HG03521 (cell line): ENCODE data around the gene AHCYL1.
A peak's percentile ranks its signal among the peaks of the same experiment; 100 is the strongest.

Source experiments
- ATAC-seq: cut with Tn5 transposase; IDR thresholded peaks from one replicate; pipeline ENCODE4 v1.9.1; 2021; ENCODE audit warnings: mild to moderate bottlenecking, moderate library complexity; ENCODE audit not compliant: unreplicated experiment

The AHCYL1 gene

DNA sequence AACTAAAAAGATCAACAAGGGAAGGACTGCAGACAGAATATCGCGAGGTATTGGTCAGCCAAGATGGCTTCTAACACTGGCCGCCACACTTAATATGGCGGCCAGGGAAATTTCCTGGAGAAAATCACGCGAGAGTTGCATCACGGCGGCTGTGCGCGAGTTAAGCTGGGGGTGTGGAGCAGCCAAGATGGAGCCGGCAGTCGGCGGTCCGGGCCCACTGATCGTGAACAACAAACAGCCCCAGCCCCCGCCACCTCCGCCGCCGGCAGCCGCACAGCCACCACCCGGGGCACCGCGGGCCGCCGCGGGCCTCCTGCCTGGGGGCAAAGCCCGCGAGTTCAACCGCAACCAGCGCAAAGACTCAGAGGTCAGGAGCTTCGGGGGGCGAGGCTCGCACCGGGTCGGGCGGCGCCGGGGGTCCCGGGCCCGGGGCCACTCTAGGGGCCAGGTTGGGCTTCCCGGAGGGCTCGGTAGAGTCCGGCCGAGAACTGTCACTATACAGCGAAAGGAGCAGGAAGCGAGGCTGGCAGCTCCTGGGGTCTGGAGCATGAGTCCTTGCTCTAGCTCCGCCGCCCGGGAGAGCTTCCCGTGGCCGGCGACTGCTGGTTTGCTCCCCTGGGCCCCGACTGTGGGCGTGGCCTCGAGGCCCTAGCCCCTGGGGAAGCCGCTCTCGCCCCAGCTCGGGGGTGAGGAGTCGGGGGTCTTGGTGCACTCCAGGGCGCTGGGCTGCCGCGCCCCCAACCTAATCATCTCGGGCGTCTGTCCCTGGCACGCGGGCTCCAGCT lies 50.1 kb downstream of the AHCYL1 start, which contains the start of gene STRIP1:
Gene STRIP1 (plus strand): TSS at position 174 of the 785 bp plus-strand sequence. CDS start 14 bp downstream, at position 188.
- peak; percentile 82 for ATAC-seq

DNA sequence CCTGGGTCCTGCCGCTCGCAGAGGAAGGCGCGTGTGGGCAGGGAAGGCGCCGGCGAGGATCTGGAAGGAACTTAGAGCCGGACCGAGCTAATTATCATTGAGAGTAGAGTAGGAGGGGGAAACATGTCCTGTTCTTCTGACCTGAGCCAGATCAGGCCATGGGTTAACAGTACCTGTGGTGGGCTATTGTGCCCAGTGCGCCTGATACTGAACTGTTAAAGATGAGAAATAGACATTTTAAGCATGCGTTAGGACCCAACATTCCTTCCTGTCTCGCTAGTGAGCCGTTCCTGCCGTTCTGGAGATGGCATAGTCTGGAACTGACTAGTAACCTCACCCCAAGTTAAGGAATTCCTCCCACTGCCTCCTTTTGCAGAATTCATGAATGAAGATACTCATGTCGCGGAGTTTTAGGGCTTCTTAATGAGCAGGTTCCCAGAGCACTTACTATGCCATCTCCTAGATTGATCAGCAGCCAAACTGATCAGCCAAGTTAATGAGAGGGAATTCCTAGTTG lies 50.7 kb downstream of the AHCYL1 start:
- no peak for ATAC-seq

DNA sequence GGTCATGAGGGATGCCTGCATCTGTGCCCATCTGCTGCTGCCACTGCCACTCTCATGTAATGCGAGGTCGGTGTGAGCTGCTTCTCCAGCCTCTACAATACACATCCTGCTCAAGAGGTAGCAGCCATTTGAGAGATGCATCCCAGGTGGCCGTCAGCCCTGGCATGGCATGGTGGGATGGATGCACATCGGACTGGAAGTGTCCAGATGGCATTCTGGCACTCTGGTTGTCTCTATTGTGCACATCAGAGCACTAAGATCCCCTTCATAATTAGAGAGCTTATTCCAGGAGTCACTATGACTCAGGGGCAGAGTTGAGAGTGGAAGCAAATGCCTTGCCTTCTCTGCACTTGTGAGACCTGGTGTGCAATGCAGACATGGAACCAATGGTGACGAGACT lies 53.7 kb downstream of the AHCYL1 start:
- ATAC-seq, result no peak

DNA sequence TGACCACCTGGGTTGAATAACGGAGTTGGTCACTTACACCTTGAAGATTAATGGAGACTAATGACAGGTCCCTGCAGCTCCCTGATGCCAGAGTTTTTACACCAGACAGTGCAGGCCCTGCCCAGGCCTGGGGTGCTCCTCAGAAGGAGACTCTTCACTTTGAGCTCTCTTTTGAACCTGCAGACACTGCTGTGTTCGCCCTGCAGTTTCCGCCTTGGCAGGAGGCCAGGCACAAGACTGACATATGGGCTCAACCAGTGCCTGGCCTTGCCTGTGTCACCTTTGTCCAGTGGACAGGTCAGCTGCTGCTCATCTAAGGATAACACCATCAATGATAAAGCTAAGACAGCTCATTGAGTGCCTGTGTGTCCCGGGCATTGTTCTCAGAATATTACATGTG lies 55.1 kb downstream of the AHCYL1 start:
- no peak for ATAC-seq

DNA sequence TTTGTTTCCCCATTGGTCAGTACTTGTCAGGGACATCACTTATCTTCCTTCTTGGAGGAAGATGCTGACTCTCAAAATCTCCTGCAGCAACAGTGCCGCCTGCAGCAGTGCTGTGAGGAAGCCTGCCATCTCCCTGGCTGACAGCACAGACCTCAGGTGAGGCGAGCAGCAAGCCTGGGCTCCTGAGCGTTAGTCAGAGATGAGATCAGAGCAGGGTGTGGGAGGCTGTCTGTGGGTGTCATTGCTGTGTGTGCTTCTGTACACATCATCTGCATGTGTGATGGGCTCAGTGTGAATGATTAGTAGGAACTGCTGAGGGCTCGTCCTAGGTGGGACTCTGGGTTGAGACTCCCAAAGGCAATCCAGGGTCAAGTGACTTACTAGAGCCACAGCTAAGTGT lies 56.0 kb downstream of the AHCYL1 start:
- no peak for ATAC-seq

DNA sequence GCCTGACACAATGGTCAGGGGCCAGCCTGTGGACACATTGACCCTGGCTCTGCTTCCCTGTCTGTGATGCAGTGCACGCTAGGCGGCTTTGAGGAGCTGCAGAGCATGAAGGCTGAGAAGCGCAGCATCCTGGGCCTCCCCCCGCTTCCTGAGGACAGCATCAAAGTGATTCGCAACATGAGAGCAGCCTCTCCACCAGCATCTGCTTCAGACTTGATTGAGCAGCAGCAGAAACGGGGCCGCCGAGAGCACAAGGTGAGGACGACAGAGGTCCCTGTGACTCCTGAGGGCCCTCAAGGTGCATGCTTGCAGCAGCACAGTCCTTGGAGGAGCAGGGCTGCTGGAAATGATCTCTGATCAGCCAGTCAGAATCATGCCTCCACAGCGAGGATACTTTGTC lies 58.5 kb downstream of the AHCYL1 start:
- no peak for ATAC-seq

DNA sequence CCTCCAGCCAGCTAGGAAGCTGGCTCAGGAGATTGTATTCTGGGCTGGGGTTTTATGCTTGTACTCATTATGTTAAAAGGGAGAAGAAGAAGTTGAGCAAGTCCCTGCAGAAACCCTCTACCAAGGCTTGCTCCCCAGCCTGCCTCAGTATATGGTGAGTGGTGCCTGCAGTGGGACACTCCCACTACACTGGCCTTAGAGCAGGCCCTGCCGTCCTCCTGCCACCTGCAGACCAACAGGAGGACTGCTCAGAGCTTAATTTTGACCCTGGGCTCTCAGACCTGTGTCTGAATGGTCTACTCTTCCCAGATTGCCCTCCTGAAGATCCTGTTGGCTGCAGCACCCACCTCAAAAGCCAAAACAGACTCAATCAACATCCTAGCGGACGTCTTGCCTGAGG lies 62.9 kb downstream of the AHCYL1 start:
- ATAC-seq, result no peak

DNA sequence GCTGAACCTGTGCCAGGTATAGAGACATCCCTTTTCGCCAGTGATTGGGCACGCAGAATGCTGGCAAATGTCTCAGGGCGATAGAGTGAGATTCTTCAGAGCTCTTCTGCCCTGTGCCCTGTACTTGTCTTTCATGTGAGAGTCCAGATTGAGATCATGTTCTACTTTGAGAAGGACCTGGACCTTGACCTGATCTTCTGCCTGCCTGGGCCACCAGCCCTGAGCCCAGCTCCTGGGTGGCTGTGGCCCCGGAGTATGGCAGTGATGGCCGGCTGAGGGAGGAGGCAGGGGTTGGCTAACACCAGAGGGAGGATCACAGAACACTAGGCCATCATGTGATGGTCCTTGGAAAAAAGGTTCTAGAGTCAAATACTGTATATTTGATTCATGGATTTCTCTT lies 63.7 kb downstream of the AHCYL1 start:
- ATAC-seq, result no peak

DNA sequence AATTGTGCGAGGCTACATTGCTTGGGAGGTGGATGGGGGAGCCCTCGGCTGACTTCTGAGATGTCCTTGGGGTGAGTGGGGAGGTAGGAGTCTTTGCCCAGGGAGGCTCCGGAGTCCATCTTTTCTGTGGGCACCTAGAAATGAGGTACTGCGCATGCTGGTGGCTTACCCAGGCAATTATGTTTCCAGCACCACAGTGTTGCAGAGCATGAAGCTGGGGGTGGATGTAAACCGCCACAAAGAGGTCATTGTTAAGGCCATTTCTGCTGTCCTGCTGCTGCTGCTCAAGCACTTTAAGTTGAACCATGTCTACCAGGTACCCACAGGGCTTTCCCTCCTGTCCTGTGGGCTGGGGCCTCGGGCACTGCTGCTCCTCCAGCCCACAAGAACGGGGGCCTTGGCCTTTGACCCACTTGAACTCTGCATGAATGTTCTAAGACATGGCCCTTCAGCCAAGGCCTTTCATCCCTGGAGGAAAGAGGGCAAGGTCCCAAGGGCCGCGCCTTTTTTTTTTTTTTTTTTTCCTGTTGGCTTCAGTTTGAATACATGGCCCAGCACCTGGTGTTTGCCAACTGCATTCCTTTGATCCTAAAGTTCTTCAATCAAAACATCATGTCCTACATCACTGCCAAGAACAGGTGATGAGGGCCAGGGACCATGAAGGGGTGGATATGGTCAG lies 64.5 kb downstream of the AHCYL1 start:
- no peak for ATAC-seq

DNA sequence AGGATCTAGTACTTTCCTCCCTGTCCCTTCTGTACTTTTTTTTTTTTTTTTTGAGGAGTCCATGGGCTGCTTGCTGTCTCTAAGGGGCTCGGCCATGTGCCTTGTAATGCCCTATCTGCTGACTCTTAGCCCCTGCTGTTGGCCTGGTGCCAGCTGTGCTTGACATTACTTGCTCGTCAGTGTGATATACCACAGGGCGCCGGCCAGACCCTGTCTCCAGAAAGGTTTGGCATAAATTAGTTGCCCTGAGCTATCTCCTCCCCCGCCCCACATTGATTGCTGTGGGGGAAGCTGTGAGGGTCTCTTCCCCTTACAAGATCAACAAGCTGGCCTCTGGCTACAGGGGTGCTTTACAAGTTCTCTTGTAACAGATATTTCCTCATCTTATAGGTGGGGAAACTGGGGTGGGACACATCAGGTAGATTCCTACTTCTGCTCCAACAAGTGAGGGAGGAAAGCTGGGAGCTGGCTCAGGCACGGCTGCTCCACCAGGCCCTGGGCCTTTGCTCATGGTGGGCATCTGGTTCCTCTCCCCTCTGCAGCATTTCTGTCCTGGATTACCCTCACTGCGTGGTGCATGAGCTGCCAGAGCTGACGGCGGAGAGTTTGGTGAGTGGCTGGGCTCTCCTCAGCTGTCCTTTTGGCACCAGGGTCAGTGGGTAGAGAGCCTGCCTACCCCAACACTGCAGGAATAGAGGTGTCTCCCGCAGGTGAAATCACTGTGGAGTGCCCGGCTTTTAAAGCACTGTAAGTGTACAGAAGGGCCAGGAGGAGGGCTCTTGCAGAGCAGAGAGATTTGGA lies 65.4 kb downstream of the AHCYL1 start:
- no peak for ATAC-seq

DNA sequence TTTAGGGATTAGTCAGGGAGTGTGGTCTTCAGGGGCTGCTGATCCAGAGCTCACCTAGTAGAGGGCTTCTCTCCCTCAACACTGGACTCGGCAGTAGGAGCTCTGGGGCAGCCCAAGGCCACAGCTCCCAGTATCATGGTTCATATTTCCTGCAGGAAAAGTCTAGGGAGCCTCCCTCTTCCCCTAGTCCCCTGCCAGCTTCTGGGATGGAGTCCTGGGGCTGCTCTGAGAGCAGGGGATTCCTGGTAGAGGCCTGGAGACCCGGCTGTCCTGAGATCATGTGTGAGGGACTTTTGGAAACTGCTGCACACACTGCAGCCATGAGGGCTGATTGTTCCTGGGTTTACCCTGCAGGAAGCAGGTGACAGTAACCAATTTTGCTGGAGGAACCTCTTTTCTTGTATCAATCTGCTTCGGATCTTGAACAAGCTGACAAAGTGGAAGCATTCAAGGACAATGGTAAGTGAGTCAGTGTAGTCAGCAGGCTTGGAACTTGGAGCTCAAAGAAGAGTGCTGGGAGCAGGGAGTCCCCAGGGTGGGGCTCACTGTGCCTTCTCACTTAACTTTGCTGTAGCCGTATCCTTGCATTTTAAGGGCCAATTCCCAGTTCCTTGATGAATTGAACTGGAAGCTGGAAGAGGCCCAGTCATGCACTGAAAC lies 66.2 kb downstream of the AHCYL1 start:
- ATAC-seq, result no peak

DNA sequence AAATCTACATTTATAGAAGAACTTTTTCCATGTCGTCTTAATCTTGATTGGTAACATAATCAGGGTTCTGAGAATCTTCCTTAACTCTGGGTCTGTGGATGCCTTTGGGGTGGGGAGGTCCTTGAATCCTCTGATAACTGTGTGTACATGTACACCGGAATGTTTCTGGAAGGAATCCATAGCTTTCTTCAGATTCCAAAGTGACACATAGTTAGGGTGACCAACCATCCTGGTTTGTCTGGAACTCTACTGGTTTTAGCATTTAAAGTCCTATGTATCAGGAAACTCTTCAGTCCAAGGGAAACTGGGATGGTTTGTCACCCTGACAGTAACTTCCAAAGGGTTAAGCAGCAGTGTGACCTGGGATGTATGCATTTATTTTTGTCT lies 66.7 kb downstream of the AHCYL1 start:
- ATAC-seq, result no peak

DNA sequence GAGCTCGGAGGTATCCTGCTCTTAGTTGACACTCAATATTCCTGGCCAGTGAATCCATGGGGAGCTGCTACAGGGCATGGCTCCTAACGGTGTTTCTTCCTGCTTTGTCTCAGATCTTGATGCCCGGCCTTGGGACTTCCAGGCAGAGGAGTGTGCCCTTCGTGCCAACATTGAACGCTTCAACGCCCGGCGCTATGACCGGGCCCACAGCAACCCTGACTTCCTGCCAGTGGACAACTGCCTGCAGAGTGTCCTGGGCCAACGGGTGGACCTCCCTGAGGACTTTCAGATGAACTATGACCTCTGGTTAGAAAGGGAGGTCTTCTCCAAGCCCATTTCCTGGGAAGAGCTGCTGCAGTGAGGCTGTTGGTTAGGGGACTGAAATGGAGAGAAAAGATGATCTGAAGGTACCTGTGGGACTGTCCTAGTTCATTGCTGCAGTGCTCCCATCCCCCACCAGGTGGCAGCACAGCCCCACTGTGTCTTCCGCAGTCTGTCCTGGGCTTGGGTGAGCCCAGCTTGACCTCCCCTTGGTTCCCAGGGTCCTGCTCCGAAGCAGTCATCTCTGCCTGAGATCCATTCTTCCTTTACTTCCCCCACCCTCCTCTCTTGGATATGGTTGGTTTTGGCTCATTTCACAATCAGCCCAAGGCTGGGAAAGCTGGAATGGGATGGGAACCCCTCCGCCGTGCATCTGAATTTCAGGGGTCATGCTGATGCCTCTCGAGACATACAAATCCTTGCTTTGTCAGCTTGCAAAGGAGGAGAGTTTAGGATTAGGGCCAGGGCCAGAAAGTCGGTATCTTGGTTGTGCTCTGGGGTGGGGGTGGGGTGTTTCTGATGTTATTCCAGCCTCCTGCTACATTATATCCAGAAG lies 69.2 kb downstream of the AHCYL1 start:
- ATAC-seq, result no peak

DNA sequence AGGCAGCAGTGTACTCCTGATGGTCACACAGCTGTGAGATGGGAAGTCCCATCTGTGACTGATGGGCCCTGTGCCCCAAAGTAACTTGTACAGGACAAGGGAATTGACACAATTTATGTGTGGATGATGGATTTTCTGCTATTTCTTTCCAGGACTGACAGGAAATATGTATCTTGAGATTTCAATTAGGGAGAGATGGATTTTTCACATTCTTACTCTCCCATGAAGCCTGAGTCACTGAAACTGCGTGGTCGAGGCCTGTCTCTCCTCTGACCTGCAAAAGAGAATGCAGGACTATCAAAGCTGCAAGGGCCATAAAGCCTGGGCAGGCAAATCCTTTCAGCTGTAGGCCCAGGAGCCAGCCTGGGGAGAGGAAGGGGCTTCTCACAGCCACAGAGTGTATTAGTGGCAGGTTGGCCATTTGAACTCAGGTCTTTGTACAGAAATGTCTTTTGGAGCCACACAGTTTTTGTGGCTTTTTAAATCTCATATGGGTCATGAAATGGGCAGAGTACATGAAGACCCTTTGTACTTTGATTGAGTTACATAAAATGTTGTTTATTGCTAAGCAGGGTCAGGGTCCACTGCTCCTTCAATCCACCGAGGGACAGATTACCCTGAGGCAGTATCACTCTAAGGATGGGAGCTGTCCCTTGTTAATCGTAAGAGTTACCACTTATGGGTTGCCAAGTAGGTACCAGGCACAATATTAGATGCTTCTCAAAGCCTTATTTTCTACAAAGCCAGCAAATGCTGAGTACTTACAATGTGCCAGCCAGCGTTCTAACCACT lies 71.1 kb downstream of the AHCYL1 start:
- ATAC-seq, result no peak

DNA sequence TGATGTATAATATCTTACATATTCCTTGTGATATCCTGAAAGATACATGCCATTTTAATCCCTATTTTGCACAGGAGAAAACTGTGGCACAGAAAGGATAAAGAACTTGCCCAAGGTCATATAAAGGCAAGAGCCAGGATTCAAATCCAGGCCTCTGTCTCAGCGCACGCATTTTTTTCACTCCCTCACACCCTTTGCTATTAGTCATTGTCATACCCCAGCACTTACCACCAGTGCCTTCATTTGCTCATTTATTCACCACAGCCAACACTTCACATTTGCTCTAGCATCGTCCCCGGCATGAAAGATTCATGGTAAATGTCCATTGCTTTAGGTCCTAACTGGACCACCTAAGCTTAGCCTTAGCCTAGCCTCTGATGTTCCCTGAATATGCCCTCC lies 71.7 kb downstream of the AHCYL1 start:
- ATAC-seq, result no peak

DNA sequence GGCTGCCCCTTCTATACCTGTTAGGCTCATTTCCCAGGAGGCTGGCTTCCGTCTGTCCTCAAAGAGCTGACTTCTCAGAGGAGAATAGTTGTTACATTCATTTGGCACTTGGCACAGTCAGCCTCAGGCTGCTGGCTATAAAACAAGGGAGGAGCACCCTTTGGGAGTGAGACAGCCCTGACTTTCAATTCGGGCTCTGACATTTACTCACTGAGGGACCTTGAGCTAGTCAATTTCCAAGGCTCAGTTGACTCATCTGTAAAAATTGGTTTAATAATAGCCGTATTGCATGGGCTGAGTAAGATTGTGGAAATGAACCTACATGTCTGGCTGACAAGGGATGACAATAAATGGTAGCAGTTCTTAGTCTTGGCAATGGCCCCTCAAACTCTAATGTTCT lies 72.2 kb downstream of the AHCYL1 start:
- no peak for ATAC-seq

DNA sequence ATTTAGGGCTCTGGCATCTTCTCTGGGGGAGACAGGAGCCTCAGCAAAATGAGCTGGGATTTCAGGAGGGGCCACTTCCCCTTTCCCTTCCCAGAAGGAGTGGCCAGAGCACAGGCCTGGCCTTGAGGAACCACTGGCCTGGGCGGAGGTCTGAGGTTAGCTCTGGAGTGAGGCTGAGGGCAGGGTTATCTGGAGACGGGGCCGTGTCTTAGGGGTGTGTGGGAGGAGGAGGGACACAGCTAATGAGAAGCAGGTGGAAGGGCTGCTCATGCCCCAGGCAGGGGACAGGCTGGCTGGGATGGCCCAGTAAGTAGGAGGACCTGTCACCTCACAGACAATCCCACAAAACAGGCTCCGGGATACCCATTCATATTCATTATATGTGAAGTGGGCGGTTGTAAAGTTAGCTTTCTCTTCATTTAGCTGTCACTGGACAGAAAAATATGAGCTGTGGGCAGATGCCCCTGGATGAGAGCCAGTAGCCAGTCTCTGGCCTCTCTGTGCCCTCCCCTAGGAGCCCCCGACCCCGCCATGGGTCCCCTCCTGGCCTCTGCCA lies 73.5 kb downstream of the AHCYL1 start:
- no peak for ATAC-seq

DNA sequence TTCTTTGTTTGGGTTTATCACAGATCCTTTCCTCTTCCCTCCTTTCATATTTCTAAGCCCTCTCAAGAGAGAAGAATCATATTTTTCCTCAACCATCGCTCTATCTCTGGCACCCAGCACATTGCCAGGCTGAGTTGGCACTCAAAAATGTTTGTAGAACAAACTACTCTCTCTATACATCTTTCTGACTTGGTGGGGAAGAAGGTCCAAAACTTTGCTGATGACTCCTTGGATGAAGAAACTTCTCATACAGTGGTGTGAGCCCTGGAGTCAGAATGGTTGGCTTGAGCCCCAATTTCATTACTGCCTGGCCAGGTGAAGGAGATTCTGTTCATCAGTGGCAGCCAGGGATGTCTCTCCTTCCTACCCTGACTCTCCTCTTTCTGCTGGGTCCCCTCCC lies 74.0 kb downstream of the AHCYL1 start:
- no peak for ATAC-seq
